Trophoblast cell (in vitro differentiated cells and primary cell): ENCODE results near the gene BBS9.

ENCODE experiments used
- DNase-seq, 2 donors: peaks; one replicate each; pipeline ENCODE4 v3.0.0-alpha.2; 2016
- H2AFZ ChIP-seq: 2 replicates; pipeline ENCODE4 v1.6.1; 2013; ENCODE audit warnings: low read length, moderate library complexity, mild to moderate bottlenecking; ENCODE audit not compliant: insufficient read depth, poor library complexity
- H2AK5ac ChIP-seq: 2 replicates; pipeline ENCODE4 v1.6.1; 2013; ENCODE audit warnings: mild to moderate bottlenecking, low read length
- H2BK120ac ChIP-seq: 2 replicates; pipeline ENCODE4 v1.6.1; 2013; ENCODE audit warnings: low read length, mild to moderate bottlenecking, moderate library complexity; ENCODE audit not compliant: insufficient read depth, poor library complexity
- H2BK12ac ChIP-seq: 2 replicates; pipeline ENCODE4 v1.6.1; 2013; ENCODE audit warnings: mild to moderate bottlenecking, low read length, moderate library complexity
- H2BK5ac ChIP-seq: 2 replicates; pipeline ENCODE4 v1.6.1; 2013; ENCODE audit warnings: low read length, low read depth, moderate library complexity, mild to moderate bottlenecking; ENCODE audit not compliant: poor library complexity
- H3K14ac ChIP-seq: 2 replicates; pipeline ENCODE4 v1.6.1; 2013; ENCODE audit warnings: mild to moderate bottlenecking, low read length
- H3K18ac ChIP-seq: 2 replicates; pipeline ENCODE4 v1.6.1; 2013; ENCODE audit warnings: mild to moderate bottlenecking, low read length
- H3K23ac ChIP-seq: 2 replicates; pipeline ENCODE4 v1.6.1; 2013; ENCODE audit warnings: low read length
- H3K27ac ChIP-seq: 2 replicates; pipeline ENCODE4 v1.5.1; 2013; ENCODE audit warnings: low read depth, mild to moderate bottlenecking, inconsistent platforms, low read length, moderate library complexity
- H3K27me3 ChIP-seq: 2 replicates; pipeline ENCODE4 v1.6.1; 2013; ENCODE audit warnings: inconsistent platforms, mild to moderate bottlenecking, low read length, moderate library complexity; ENCODE audit not compliant: insufficient read depth
- H3K36me3 ChIP-seq, 2 experiments: 1 replicate in 1 of 2; 2 replicates in 1 of 2; pipeline ENCODE4 v1.6.1; 2013; ENCODE audit warnings: low read length in 2 of 2, mild to moderate bottlenecking in 2 of 2, moderate library complexity in 1 of 2; ENCODE audit not compliant: insufficient read depth in 2 of 2, control insufficient read depth in 1 of 2
- H3K4ac ChIP-seq: 2 replicates; pipeline ENCODE4 v1.6.1; 2013; ENCODE audit warnings: low read depth, mild to moderate bottlenecking, low read length, moderate library complexity
- H3K4me1 ChIP-seq, 2 experiments: 1 replicate in 1 of 2; 2 replicates in 1 of 2; pipeline ENCODE4 v1.6.1; 2013; ENCODE audit warnings: low read length in 2 of 2, mild to moderate bottlenecking in 2 of 2, moderate library complexity in 1 of 2; ENCODE audit not compliant: insufficient read depth in 2 of 2, control insufficient read depth in 1 of 2
- H3K4me2 ChIP-seq: 2 replicates; pipeline ENCODE4 v1.6.1; 2013; ENCODE audit warnings: inconsistent platforms, mild to moderate bottlenecking, low read length, moderate library complexity
- H3K4me3 ChIP-seq: 2 replicates; pipeline ENCODE4 v1.5.1; 2013; ENCODE audit warnings: mild to moderate bottlenecking, low read depth, low read length, inconsistent platforms
- H3K79me1 ChIP-seq: one replicate; pipeline ENCODE4 v1.6.1; 2013; ENCODE audit warnings: low read length
- H3K79me2 ChIP-seq: 2 replicates; pipeline ENCODE4 v1.6.1; 2013; ENCODE audit warnings: low read length, mild to moderate bottlenecking; ENCODE audit not compliant: control insufficient read depth, insufficient read depth, poor library complexity
- H3K9ac ChIP-seq: 2 replicates; pipeline ENCODE4 v1.6.1; 2013; ENCODE audit warnings: mild to moderate bottlenecking, low read length
- H3K9me3 ChIP-seq: 2 replicates; pipeline ENCODE4 v1.6.1; 2013; ENCODE audit warnings: low read depth, mild to moderate bottlenecking, control low read depth, inconsistent platforms, low read length; ENCODE audit not compliant: insufficient read depth
- H4K12ac ChIP-seq: 2 replicates; pipeline ENCODE4 v1.6.1; 2013; ENCODE audit warnings: low read depth, mild to moderate bottlenecking, low read length, moderate library complexity
- H4K8ac ChIP-seq: 2 replicates; pipeline ENCODE4 v1.6.1; 2013; ENCODE audit warnings: low read depth, mild to moderate bottlenecking, low read length, moderate library complexity
- H4K91ac ChIP-seq: one replicate; pipeline ENCODE4 v1.6.1; 2013; ENCODE audit warnings: low read depth, mild to moderate bottlenecking, low read length, moderate library complexity
- WGBS: extraction: QIAGEN DNeasy Blood & Tissue Kit; methylation state at CpG from one replicate; pipeline ENCODE4 v1.1.7; 2013; ENCODE audit warnings: missing lambda C conversion rate; ENCODE audit not compliant: insufficient read length, insufficient coverage; ENCODE audit errors: extremely low coverage; 5-methylcytosine and 5-hydroxymethylcytosine counted together

Gene BBS9

DNA sequence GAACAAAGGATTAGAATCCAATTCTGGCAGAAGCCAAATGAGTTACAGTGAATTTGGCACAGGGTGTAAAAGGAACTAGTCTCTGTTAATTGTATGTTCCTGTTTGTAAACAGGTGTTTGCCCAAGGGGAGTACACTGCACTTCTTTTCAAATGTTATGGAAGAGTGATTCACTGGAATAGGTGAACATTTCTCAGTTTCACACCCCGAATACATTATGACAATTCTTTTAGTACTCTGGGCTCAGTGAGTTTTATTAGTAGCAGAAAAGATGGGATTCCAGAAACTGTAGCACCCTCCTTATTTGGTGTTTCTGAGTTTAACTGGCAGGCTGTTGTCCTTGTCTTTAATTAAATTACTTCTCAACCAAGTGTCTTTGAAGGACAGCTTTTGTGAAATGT, 329.2 kb downstream of the BBS9 start:
- no peak overlapping the region for H2AK5ac ChIP-seq
- no peaks in the 10 kb centered on the region for H3K79me1 ChIP-seq
- H3K4me3 ChIP-seq, result no peak overlapping the region
- H2BK12ac ChIP-seq, result no peak overlapping the region
- H3K79me2 ChIP-seq, result no peaks in the 10 kb centered on the region
- no peak overlapping the region for H3K4me2 ChIP-seq
- no peaks in the 10 kb centered on the region for H3K9me3 ChIP-seq
- no peak overlapping the region for H4K8ac ChIP-seq
- H3K27ac ChIP-seq, result no peak overlapping the region
- no peak overlapping the region for H4K12ac ChIP-seq
- H3K23ac ChIP-seq, result no peak overlapping the region
- no CpG with 5 or more reads among the region's 1 CpG for WGBS
- H3K14ac ChIP-seq, result no peak overlapping the region
- no peak overlapping the region for H3K18ac ChIP-seq
- H4K91ac ChIP-seq, result no peak overlapping the region
- no peak overlapping the region for H3K4ac ChIP-seq
- no peak overlapping the region for H2BK120ac ChIP-seq
- DNase-seq, result no peak
- H2BK5ac ChIP-seq, result no peak overlapping the region
- no peaks in the 10 kb centered on the region for H3K36me3 ChIP-seq
- H3K9ac ChIP-seq, result no peak overlapping the region
- H3K27me3 ChIP-seq, result no peaks in the 10 kb centered on the region
- H3K4me1 ChIP-seq, result no peaks in the 10 kb centered on the region
- no peak overlapping the region for H2AFZ ChIP-seq

DNA sequence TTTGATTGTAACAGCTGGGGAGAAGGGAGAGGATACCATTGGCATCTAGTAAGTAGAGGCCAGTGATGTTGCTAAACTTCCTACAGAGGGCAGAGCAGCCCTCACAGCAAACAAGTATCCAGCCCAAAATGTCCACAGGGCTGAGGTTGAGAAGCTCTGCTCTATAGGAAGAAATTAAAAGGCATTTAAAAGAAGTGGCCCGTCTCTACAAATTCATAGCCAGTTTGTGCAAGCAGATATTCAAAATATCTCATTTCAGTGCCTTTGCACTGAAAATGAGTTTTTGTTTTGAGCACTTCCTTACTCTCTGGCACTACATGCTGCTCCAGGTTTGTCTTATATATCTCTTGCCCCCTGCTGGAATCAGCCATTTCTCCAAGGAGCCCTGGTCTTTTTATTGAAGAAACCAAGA, 330.0 kb downstream of the BBS9 start:
- H3K79me1 ChIP-seq, result no peaks in the 10 kb centered on the region
- no peak overlapping the region for H2AFZ ChIP-seq
- no peak overlapping the region for H3K23ac ChIP-seq
- no peak overlapping the region for H4K8ac ChIP-seq
- no peaks in the 10 kb centered on the region for H3K4me1 ChIP-seq
- no peak overlapping the region for H3K9ac ChIP-seq
- H3K14ac ChIP-seq, result no peak overlapping the region
- H4K12ac ChIP-seq, result no peak overlapping the region
- H3K4me2 ChIP-seq, result peak overlapping the region; percentile 36
- DNase-seq, result peak; percentile 16 to 66
- H3K27ac ChIP-seq, result no peak overlapping the region
- no peaks in the 10 kb centered on the region for H3K36me3 ChIP-seq
- H3K9me3 ChIP-seq, result no peaks in the 10 kb centered on the region
- H3K4me3 ChIP-seq, result no peak overlapping the region
- H3K4ac ChIP-seq, result no peak overlapping the region
- no peak overlapping the region for H3K18ac ChIP-seq
- no CpG with 5 or more reads among the region's 1 CpG for WGBS
- no peaks in the 10 kb centered on the region for H3K79me2 ChIP-seq
- no peak overlapping the region for H2AK5ac ChIP-seq
- H3K27me3 ChIP-seq, result no peaks in the 10 kb centered on the region
- H2BK5ac ChIP-seq, result no peak overlapping the region
- H2BK12ac ChIP-seq, result no peak overlapping the region
- H2BK120ac ChIP-seq, result no peak overlapping the region
- H4K91ac ChIP-seq, result no peak overlapping the region

DNA sequence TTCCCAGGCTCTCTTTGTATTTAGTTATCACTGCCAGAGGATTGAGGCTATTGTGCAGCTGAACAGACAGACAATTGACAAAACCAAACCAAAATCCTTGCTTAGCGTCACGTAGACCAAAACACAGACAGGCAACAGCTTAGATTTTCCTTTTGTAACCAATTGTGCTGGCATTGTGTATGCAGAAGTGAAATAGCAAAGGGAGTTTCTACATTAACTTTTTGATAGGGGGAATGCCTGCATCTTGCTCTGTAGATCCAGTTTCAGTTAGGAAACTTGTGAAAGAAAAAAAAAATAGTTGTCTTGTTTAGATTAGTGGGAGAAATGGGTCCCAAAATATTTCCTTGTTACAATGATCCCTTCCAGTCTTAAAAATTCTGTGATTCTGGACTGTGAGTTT, 333.8 kb downstream of the BBS9 start:
- no peak overlapping the region for H3K4ac ChIP-seq
- no peak overlapping the region for H2BK120ac ChIP-seq
- H3K9me3 ChIP-seq, result no peaks in the 10 kb centered on the region
- no peak overlapping the region for H4K91ac ChIP-seq
- no peak overlapping the region for H2AK5ac ChIP-seq
- no CpG with 5 or more reads among the region's 2 CpGs for WGBS
- H4K8ac ChIP-seq, result no peak overlapping the region
- H3K18ac ChIP-seq, result no peak overlapping the region
- no peak overlapping the region for H3K27ac ChIP-seq
- no peaks in the 10 kb centered on the region for H3K79me1 ChIP-seq
- H3K4me3 ChIP-seq, result no peak overlapping the region
- no peak overlapping the region for H3K23ac ChIP-seq
- H3K36me3 ChIP-seq, result no peaks in the 10 kb centered on the region
- H2AFZ ChIP-seq, result no peak overlapping the region
- no peaks in the 10 kb centered on the region for H3K27me3 ChIP-seq
- H3K14ac ChIP-seq, result no peak overlapping the region
- H2BK12ac ChIP-seq, result no peak overlapping the region
- H4K12ac ChIP-seq, result no peak overlapping the region
- H3K79me2 ChIP-seq, result no peaks in the 10 kb centered on the region
- H3K4me2 ChIP-seq, result no peak overlapping the region
- DNase-seq, result no peak
- no peaks in the 10 kb centered on the region for H3K4me1 ChIP-seq
- no peak overlapping the region for H3K9ac ChIP-seq
- no peak overlapping the region for H2BK5ac ChIP-seq

DNA sequence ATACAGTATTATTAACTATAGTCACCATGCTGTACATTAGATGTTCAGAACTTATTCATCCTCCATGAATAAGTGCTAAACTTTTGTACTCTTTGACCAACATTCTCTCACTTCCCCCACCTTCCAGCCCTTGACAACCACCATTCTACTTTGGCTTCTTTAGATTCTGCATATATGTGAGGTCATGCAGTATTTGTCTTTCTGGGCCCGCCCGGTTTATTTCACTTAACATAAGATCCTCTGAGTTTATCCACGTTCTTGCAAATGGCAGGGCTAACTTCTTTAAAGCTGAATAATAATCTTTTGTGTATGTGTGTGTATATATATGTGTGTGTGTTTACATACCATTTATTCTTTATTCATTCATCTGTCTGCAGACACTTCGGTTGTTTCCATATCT, 336.8 kb downstream of the BBS9 start:
- no peaks in the 10 kb centered on the region for H3K27me3 ChIP-seq
- no peak overlapping the region for H2BK12ac ChIP-seq
- no peak overlapping the region for H3K14ac ChIP-seq
- H2AFZ ChIP-seq, result no peak overlapping the region
- H3K23ac ChIP-seq, result no peak overlapping the region
- H3K18ac ChIP-seq, result no peak overlapping the region
- no peak overlapping the region for H4K91ac ChIP-seq
- H3K9me3 ChIP-seq, result no peaks in the 10 kb centered on the region
- no peak overlapping the region for H4K12ac ChIP-seq
- H2AK5ac ChIP-seq, result no peak overlapping the region
- no peaks in the 10 kb centered on the region for H3K79me1 ChIP-seq
- no peak overlapping the region for H2BK120ac ChIP-seq
- H3K9ac ChIP-seq, result no peak overlapping the region
- WGBS, result no CpG with 5 or more reads among the region's 4 CpGs
- H3K4me3 ChIP-seq, result no peak overlapping the region
- H4K8ac ChIP-seq, result no peak overlapping the region
- no peak for DNase-seq
- H3K27ac ChIP-seq, result no peak overlapping the region
- H3K4me2 ChIP-seq, result no peak overlapping the region
- H2BK5ac ChIP-seq, result no peak overlapping the region
- no peaks in the 10 kb centered on the region for H3K79me2 ChIP-seq
- H3K4ac ChIP-seq, result no peak overlapping the region
- H3K4me1 ChIP-seq, result no peaks in the 10 kb centered on the region
- no peaks in the 10 kb centered on the region for H3K36me3 ChIP-seq
